ENCODE measurements around the gene DHX58.

- no peak for TF ChIP-seq RAD21 (IDR thresholded peaks at IDR 0.05; ENCODE audit: low read length)
- TF ChIP-seq CTCF (conservative IDR thresholded peaks at IDR 0.05; ENCODE audit: low read depth, low read length), result no peak
Observed at GRCh38 chr17:42087736-42088705, 24.5 kb downstream of the DHX58 start.
